OCI-LY7 (cell line): Measurements from ENCODE around the gene CSF2RB. TPM values are rescaled to one million over a fixed set of nuclear protein-coding genes. Genes with fewer than 3 reads are reported as not detected.

Experiments
- BruUV-seq: library from RNA; stranded (reverse); fragments of 400-500 nt; replicated peaks from 2 replicates; lab custom pipeline; 2021; lab: Mats Ljungman, UMichigan
- CTCF ChIA-PET: fragments of 300-600 bp; sonication (Branson Sonifier 250); formaldehyde crosslinking; loops from one replicate; lab custom pipeline; 2022; ENCODE audit warnings: antibody characterized with exemption; ENCODE audit not compliant: unreplicated experiment; lab: Charles Lee
- POLR2A ChIA-PET: fragments of 300-600 bp; sonication (Branson Sonifier 250); formaldehyde crosslinking; loops from one replicate; lab custom pipeline; 2022; ENCODE audit warnings: antibody characterized with exemption; lab: Charles Lee
- DNase-seq: peaks from one replicate; pipeline ENCODE4 v3.0.0-alpha.2; 2015; ENCODE audit warnings: low spot score
- H2AFZ ChIP-seq: fragments of 200-600 bp; sonication (generic), shearing (Covaris generic); 2 replicates; pipeline ENCODE4 v1.6.1; 2014; ENCODE audit warnings: mild to moderate bottlenecking, antibody characterized with exemption, low read length, moderate library complexity
- H3K27ac ChIP-seq: fragments of 200-600 bp; sonication (generic); 2 replicates; pipeline ENCODE4 v1.5.1; 2014; ENCODE audit warnings: mixed run types, low read depth, mild to moderate bottlenecking, moderate library complexity, low read length, inconsistent platforms; ENCODE audit not compliant: poor library complexity, severe bottlenecking
- H3K36me3 ChIP-seq: fragments of 200-600 bp; sonication (generic); 2 replicates; pipeline ENCODE4 v1.6.1; 2014; ENCODE audit warnings: mild to moderate bottlenecking, antibody characterized with exemption, low read length, moderate library complexity, mixed read lengths; ENCODE audit not compliant: insufficient read depth
- H3K4me1 ChIP-seq: fragments of 200-600 bp; sonication (generic); 2 replicates; pipeline ENCODE4 v1.5.1; 2014; ENCODE audit warnings: mild to moderate bottlenecking, low read length; ENCODE audit not compliant: insufficient read depth, poor library complexity, severe bottlenecking
- H3K4me2 ChIP-seq: fragments of 200-600 bp; sonication (generic); 2 replicates; pipeline ENCODE4 v1.6.1; 2014; ENCODE audit warnings: mild to moderate bottlenecking, low read length
- H3K4me3 ChIP-seq: fragments of 200-600 bp; sonication (generic); 2 replicates; pipeline ENCODE4 v1.5.1; 2014; ENCODE audit warnings: mild to moderate bottlenecking, low read depth, low read length; ENCODE audit not compliant: poor library complexity, severe bottlenecking
- H3K79me2 ChIP-seq: fragments of 200-600 bp; sonication (generic); 2 replicates; pipeline ENCODE4 v1.6.1; 2016; ENCODE audit warnings: low read depth, mild to moderate bottlenecking, low read length, moderate library complexity, mixed read lengths; ENCODE audit not compliant: insufficient read depth
- H3K9me2 ChIP-seq: fragments of 200-600 bp; sonication (generic); 2 replicates; pipeline ENCODE4 v1.6.1; 2016; ENCODE audit warnings: mild to moderate bottlenecking, low read length, mixed read lengths; ENCODE audit not compliant: insufficient read depth
- H3K9me3 ChIP-seq: fragments of 200-600 bp; sonication (generic); 2 replicates; pipeline ENCODE4 v1.6.1; 2014; ENCODE audit warnings: mild to moderate bottlenecking, mixed run types, low read length, mixed read lengths
- H4K20me1 ChIP-seq: fragments of 200-600 bp; sonication (generic); 2 replicates; pipeline ENCODE4 v1.6.1; 2014; ENCODE audit warnings: mild to moderate bottlenecking, antibody characterized with exemption, low read length, moderate library complexity, mixed read lengths; ENCODE audit not compliant: insufficient read depth
- EZH2phosphoT487 ChIP-seq: fragments of 200-600 bp; sonication (generic); IDR thresholded peaks from 2 replicates; pipeline ENCODE4 v1.6.1; 2018; ENCODE audit warnings: low read depth, borderline replicate concordance, mild to moderate bottlenecking, mixed run types, antibody characterized with exemption, low read length, moderate library complexity, mixed read lengths
- intact Hi-C: fragments of 100-400 bp; cut with micrococcal nuclease; formaldehyde crosslinking; loops from one replicate; pipeline ENCODE4 v1.10.0; 2022; ENCODE audit not compliant: unreplicated experiment
- total RNA-seq, 2 experiments: library from RNA; depleted of rRNA in 1 of 2; stranded (reverse); fragments of >200 nt in 1 of 2; shearing (Covaris generic) in 1 of 2; gene quantifications; 2 replicates each; pipeline ENCODE4 v1.2.3, GENCODE V29; 2014 to 2022
- TF ChIP-seq, protein P1 (sequence below): fragments of 200-600 bp; sonication (generic); conservative IDR thresholded peaks from 2 replicates; pipeline ENCODE4 v1.5.1; 2014; ENCODE audit warnings: mild to moderate bottlenecking, antibody characterized with exemption, low read length, moderate library complexity, mixed read lengths

Gene CSF2RB
- total RNA-seq, 2 experiments from 2014 or later: 6.2 to 23.4 TPM

DNA sequence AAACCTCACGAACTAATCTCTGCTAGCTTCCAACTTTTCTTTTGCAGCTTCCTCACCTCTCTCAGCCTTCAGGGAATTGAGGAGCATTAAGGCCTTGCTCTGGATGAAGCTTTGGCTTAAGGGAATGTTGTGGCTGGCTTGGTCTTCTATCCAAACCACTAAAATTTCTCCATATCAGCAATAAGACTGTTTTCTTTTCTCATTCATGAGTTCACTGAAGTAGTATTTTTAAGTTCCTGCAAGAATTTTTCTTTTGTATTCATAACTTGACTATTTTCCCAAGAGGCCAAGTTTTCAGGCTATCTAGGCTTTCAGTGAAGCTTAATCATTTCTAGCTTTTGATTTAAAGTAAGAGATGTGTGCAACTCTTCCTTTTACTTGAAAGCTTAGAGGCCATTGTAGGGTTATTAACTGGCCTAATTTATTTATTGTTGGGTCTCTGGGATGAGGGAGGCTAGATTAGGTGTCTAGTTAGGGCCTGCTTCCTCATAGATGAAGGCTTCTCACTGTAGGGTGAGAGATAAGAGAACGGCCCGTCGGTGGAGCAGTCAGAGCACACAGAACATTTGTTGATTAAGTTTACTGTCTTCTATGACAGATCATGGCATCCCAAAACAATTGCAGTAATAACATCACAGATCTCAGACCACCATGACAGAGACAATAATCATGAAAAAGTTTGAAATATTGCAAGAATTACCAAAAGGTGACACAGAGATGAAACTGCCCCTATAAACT, 33.2 kb downstream of the CSF2RB start:
- ChIA-PET CTCF (no interaction called here), POLR2A (no interaction called here)
- Histone ChIP-seq H3K4me1 (no peaks in the 10 kb centered on the region), H3K36me3 (no peaks in the 10 kb centered on the region), H3K4me3 (no peak overlapping the region), H2AFZ (no peak overlapping the region), H4K20me1 (no peaks in the 10 kb centered on the region), H3K9me2 (no peaks in the 10 kb centered on the region), H3K4me2 (no peak overlapping the region), H3K27ac (no peak overlapping the region), H3K9me3 (no peaks in the 10 kb centered on the region), H3K79me2 (no peaks in the 10 kb centered on the region)
- TF ChIP-seq EZH2phosphoT487: no peak
- TF ChIP-seq, protein P1, sequence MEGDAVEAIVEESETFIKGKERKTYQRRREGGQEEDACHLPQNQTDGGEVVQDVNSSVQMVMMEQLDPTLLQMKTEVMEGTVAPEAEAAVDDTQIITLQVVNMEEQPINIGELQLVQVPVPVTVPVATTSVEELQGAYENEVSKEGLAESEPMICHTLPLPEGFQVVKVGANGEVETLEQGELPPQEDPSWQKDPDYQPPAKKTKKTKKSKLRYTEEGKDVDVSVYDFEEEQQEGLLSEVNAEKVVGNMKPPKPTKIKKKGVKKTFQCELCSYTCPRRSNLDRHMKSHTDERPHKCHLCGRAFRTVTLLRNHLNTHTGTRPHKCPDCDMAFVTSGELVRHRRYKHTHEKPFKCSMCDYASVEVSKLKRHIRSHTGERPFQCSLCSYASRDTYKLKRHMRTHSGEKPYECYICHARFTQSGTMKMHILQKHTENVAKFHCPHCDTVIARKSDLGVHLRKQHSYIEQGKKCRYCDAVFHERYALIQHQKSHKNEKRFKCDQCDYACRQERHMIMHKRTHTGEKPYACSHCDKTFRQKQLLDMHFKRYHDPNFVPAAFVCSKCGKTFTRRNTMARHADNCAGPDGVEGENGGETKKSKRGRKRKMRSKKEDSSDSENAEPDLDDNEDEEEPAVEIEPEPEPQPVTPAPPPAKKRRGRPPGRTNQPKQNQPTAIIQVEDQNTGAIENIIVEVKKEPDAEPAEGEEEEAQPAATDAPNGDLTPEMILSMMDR: peak; percentile 55
- intact Hi-C loops: no loop called here
- no TSS peak for BruUV-seq
- DNase-seq: peak; percentile 17

DNA sequence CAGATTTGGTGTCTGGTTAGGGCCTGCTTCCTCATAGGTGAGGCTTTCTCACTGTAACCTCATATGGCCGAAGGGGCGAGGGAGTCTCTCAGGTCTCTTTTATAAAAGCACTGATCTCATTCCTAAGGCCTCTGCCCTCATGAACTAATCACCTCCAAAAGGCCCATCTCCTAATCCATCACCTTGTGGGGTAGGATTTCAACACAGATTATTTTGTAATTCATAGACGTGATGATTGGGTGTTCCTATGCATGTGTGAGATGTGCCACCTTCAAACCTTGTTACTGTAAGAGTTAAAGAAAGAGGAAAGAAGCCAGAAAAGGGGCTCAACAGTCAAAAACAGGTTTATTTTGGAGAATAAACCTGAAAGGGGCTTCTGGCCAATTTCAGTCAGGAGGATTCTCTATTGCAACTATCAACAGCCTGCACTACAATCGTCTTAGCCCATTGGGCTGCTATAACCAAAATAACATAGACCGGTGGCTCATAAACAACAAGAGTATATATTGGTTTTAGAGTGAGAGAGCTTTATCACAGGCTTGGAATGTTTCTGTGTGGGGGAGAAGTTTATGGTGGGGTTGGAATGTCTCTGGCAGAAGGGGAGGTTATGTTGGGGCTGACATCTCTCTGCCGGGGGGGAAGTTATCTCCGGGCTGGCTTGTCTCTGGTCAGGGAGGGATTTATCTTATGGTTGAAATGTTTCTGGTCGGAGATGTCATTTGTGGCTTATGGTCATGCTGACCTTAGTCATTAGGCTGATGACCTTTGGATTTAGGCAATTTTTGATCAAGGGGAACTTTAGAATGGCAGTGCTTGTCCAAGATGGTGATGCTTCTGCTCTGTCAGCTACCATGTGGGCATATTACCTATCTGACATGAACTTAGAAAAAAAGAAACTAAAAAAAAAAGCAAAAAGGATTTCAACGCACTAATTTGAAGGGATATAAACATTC, 35.1 kb downstream of the CSF2RB start:
- intact Hi-C loops: no loop called here
- Histone ChIP-seq H3K27ac (no peak overlapping the region), H3K36me3 (no peaks in the 10 kb centered on the region), H3K9me2 (no peaks in the 10 kb centered on the region), H3K4me1 (no peaks in the 10 kb centered on the region), H3K4me2 (no peak overlapping the region), H3K9me3 (no peaks in the 10 kb centered on the region), H3K4me3 (no peak overlapping the region), H3K79me2 (no peaks in the 10 kb centered on the region), H2AFZ (no peak overlapping the region), H4K20me1 (no peaks in the 10 kb centered on the region)
- no TSS peak for BruUV-seq
- no peak for TF ChIP-seq EZH2phosphoT487
- TF ChIP-seq, protein P1: no peak
- CTCF ChIA-PET: no interaction called here
- POLR2A ChIA-PET: no interaction called here
- no peak for DNase-seq
